Stimulated activated CD4-positive, alpha-beta T cell treated with anti-CD3 and anti-CD28 coated beads, Interleukin-1b, Interleukin-23, amount 100 ng/mL, for 48 hours (primary cell): ENCODE measurements around the gene CNKSR1.

Source experiments
- DNase-seq: peaks from one replicate; pipeline ENCODE4 v3.0.0-alpha.2; 2020

Gene CNKSR1

GRCh38 chr1:26234644-26235370, 57.5 kb downstream of the CNKSR1 start:
- DNase-seq, result no peak

- no peak for DNase-seq
Measured at GRCh38 chr1:26237230-26237966, 60.1 kb downstream of the CNKSR1 start.
